ENCODE data around the gene RORC.

The RORC gene

DNA sequence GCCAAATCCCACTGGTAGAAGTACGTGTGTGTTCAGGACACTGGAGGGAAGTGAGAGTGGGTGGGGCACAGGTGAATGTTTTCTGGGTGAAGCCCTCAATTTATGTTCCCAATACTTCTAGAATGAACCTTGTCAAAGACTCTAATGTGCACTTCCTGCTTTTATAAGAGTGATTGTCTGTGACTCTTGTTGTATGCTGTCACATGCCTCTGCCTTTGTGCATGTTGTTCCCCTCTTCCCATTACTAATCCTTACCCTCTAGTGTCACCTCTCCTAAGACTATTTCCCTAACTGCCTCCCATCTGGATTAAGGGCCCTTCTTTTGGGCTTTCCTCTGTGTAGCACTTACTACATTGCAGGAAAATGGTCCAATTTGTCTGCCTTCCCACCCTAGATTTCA is 23.8 kb downstream of the RORC start:
- no peak overlapping the region for H3K4me3 ChIP-seq (replicated peaks; ENCODE audit: low read depth, low read length)
- no peak for DNase-seq (ENCODE audit: extremely low read depth, insufficient read length)
- no peaks in the 10 kb centered on the region; the same call in none of the 2 replicates for H3K27me3 ChIP-seq (replicated peaks; ENCODE audit: control insufficient read depth, insufficient read depth, low read length)
- H3K36me3 ChIP-seq (ENCODE audit: control insufficient read depth, insufficient read depth, low read length), result no peaks in the 10 kb centered on the region
- TF ChIP-seq, protein P1, sequence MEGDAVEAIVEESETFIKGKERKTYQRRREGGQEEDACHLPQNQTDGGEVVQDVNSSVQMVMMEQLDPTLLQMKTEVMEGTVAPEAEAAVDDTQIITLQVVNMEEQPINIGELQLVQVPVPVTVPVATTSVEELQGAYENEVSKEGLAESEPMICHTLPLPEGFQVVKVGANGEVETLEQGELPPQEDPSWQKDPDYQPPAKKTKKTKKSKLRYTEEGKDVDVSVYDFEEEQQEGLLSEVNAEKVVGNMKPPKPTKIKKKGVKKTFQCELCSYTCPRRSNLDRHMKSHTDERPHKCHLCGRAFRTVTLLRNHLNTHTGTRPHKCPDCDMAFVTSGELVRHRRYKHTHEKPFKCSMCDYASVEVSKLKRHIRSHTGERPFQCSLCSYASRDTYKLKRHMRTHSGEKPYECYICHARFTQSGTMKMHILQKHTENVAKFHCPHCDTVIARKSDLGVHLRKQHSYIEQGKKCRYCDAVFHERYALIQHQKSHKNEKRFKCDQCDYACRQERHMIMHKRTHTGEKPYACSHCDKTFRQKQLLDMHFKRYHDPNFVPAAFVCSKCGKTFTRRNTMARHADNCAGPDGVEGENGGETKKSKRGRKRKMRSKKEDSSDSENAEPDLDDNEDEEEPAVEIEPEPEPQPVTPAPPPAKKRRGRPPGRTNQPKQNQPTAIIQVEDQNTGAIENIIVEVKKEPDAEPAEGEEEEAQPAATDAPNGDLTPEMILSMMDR (IDR thresholded peaks at IDR 0.05; ENCODE audit: insufficient read depth, low read length, poor library complexity, severe bottlenecking), result no peak

DNA sequence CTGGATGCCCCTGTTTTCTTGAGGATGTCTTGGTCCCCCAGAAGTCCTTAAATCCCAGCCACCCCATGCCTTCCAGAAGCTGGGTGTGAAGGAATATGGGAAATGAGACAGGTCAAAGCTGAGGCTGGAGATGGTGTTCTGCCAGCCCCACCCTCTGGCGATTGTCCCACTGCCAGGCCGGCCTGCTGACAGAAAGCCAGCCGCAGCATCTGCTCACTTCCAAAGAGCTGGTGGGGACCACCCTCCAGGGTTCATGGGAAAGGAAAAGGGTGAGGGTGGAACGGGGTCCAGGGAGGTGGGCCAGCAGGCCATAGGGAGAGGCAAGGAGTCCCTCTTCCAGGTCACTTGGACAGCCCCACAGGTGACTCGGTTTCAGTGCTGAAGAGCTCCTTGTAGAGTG is 24.5 kb downstream of the RORC start:
- no peak for DNase-seq (ENCODE audit: extremely low read depth, insufficient read length)
- TF ChIP-seq, protein P1 (IDR thresholded peaks at IDR 0.05; ENCODE audit: insufficient read depth, low read length, poor library complexity, severe bottlenecking), result no peak
- H3K27me3 ChIP-seq (replicated peaks; ENCODE audit: control insufficient read depth, insufficient read depth, low read length), result no peaks in the 10 kb centered on the region; the same call in none of the 2 replicates
- no peak overlapping the region for H3K4me3 ChIP-seq (replicated peaks; ENCODE audit: low read depth, low read length)
- H3K36me3 ChIP-seq (ENCODE audit: control insufficient read depth, insufficient read depth, low read length), result no peaks in the 10 kb centered on the region

DNA sequence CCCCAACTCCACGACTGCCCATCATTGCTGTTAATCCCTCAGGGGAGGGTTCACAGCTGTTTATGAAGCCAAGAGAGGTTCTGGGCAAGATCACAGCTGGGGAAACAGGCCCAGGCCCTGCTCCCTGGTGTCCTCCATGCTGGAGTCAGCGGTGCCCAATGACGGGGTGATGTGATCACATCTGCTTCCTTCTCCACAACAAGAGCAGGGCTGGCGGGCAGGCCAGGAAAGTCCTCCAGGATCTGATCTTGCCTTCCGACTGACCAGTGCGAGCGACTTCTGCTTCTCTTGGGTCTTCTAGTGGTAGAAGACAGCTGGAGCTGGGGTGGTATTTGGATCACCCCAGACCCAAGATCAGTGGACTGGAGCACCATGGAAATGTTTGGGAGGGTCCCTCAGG is 25.4 kb downstream of the RORC start:
- H3K36me3 ChIP-seq (ENCODE audit: control insufficient read depth, insufficient read depth, low read length), result no peaks in the 10 kb centered on the region
- DNase-seq (ENCODE audit: extremely low read depth, insufficient read length), result no peak
- H3K4me3 ChIP-seq (replicated peaks; ENCODE audit: low read depth, low read length), result no peak overlapping the region
- TF ChIP-seq, protein P1 (IDR thresholded peaks at IDR 0.05; ENCODE audit: insufficient read depth, low read length, poor library complexity, severe bottlenecking), result no peak
- no peaks in the 10 kb centered on the region; the same call in none of the 2 replicates for H3K27me3 ChIP-seq (replicated peaks; ENCODE audit: control insufficient read depth, insufficient read depth, low read length)

DNA sequence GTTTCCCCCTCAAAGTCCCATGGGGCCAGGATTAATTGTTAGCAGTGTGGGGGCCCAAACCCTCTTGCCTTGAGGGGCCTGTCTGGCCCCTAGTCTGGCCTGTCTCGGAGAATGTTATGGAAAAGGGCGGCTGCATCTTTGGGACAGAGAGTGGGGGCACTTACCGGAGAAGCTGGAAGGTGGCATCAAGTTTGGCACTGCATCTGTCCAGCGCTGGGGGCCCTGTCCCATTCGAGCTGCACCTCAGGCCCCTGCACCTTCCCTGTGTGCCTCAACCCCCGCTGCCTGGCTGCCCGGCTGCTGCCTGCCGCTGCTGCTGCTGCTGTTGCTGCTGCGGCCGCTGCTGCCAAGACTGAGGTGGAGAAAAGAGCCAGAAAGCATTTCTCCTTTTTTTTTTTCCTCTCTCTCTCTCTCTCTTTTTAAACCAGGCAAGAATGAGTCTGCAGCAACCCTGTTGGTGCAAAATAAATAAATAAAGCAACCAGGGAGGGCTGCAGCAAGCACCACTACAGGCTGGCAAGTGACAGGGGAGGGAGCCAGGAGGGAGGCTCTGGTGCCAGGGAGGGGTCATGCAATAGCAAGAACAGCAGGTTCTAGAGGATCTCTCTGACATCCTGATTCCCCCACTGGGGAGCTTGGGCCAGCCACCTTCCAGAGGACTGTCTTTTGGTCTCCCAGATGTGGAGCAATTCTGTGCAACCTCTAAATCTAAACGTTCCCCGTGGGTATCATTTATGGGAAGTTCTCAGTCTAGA is 26.4 kb downstream of the RORC start, which contains the start of gene LINGO4:
Gene LINGO4 (minus strand): TSS at position 354 of the 755 bp plus-strand sequence. CDS start 2,715 bp downstream, outside the sequence.
- TF ChIP-seq, protein P1 (IDR thresholded peaks at IDR 0.05; ENCODE audit: insufficient read depth, low read length, poor library complexity, severe bottlenecking), result no peak
- no peak for DNase-seq (ENCODE audit: extremely low read depth, insufficient read length)
- Histone ChIP-seq H3K4me3 (replicated peaks; ENCODE audit: low read depth, low read length) (no peak within 1 kb of the TSS), H3K36me3 (ENCODE audit: control insufficient read depth, insufficient read depth, low read length) (no peaks in the 10 kb centered on the region), H3K27me3 (replicated peaks; ENCODE audit: control insufficient read depth, insufficient read depth, low read length) (no peaks in the 10 kb centered on the region; the same call in none of the 2 replicates)

DNA sequence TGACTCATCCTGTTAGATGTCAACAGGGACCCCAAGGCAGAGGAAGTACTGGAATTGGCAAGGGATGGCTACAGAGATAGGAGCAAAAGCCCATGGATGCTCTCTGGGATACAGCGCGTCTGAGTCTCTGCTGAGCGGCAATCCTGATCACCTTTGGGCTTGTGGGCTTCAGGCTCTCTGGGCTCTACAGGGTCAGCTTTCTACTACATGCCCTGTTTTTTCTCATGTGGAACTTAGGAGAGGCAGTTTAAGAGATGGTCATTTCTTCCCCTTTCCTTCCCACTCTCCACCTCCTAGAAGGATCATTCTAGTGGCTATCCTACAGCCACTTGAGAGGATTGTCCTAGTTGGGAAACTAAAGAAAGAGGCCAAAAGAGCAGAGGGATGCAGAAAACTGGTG is 27.7 kb downstream of the RORC start:
- TF ChIP-seq, protein P1 (IDR thresholded peaks at IDR 0.05; ENCODE audit: insufficient read depth, low read length, poor library complexity, severe bottlenecking), result no peak
- no peak for DNase-seq (ENCODE audit: extremely low read depth, insufficient read length)
- H3K27me3 ChIP-seq (replicated peaks; ENCODE audit: control insufficient read depth, insufficient read depth, low read length), result no peaks in the 10 kb centered on the region; the same call in none of the 2 replicates
- no peak overlapping the region for H3K4me3 ChIP-seq (replicated peaks; ENCODE audit: low read depth, low read length)
- H3K36me3 ChIP-seq (ENCODE audit: control insufficient read depth, insufficient read depth, low read length), result no peaks in the 10 kb centered on the region
